ENCODE measurements around the gene HOXB1. TPM values are rescaled to one million over a fixed set of nuclear protein-coding genes. Genes with fewer than 3 reads are reported as not detected.
A peak's percentile ranks its signal among the peaks of the same experiment; 100 is the strongest.

Gene HOXB1
- total RNA-seq, 1 donor from 2014 or later, result not detected

DNA sequence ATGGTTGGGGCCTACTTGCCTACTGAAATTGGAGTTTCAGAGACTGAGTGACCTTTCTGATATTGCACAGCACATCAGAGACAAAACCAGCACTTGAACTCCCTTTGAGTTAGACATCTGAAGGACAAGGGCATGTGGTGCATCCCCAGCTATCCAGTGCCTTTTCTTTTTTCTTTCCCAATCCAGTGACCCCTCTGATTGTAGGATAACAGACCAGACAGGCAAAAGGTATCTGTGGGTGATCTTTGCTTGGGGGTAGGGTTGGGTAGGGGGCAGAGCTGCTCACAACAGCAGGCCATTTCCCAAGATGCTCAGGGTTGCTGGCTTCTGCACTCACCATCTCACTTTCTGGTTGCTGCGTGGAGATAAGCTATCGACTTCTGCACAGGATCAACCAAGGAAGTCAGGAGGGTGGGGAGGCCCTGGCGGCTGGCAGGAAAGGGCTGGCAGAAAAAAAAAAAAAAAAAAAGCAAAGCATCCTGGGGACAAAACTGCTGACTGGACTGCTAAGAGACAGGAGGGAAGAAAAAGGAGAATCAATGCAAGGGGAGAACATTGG lies 42.2 kb downstream of the HOXB1 start:
- no peaks in the 10 kb centered on the region for H3K9me3 Mint-ChIP-seq (ENCODE audit: unreplicated experiment)
- TF ChIP-seq, protein P1, sequence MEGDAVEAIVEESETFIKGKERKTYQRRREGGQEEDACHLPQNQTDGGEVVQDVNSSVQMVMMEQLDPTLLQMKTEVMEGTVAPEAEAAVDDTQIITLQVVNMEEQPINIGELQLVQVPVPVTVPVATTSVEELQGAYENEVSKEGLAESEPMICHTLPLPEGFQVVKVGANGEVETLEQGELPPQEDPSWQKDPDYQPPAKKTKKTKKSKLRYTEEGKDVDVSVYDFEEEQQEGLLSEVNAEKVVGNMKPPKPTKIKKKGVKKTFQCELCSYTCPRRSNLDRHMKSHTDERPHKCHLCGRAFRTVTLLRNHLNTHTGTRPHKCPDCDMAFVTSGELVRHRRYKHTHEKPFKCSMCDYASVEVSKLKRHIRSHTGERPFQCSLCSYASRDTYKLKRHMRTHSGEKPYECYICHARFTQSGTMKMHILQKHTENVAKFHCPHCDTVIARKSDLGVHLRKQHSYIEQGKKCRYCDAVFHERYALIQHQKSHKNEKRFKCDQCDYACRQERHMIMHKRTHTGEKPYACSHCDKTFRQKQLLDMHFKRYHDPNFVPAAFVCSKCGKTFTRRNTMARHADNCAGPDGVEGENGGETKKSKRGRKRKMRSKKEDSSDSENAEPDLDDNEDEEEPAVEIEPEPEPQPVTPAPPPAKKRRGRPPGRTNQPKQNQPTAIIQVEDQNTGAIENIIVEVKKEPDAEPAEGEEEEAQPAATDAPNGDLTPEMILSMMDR (IDR thresholded peaks at IDR 0.05; ENCODE audit: unreplicated experiment), result no peak
- DNase-seq (ENCODE audit: low spot score), result peak; percentile 21
- peak overlapping the region; percentile 67 for H3K27ac Mint-ChIP-seq (ENCODE audit: unreplicated experiment)
- no peaks in the 10 kb centered on the region for H3K36me3 Mint-ChIP-seq (ENCODE audit: low read depth, unreplicated experiment)
- H3K27me3 Mint-ChIP-seq (ENCODE audit: unreplicated experiment), result peaks cover 2% of the 10 kb centered on the region
- H3K4me1 Mint-ChIP-seq (ENCODE audit: unreplicated experiment), result peaks cover 27% of the 10 kb centered on the region
- peak overlapping the region; percentile 54 for H3K4me3 Mint-ChIP-seq (ENCODE audit: unreplicated experiment)

DNA sequence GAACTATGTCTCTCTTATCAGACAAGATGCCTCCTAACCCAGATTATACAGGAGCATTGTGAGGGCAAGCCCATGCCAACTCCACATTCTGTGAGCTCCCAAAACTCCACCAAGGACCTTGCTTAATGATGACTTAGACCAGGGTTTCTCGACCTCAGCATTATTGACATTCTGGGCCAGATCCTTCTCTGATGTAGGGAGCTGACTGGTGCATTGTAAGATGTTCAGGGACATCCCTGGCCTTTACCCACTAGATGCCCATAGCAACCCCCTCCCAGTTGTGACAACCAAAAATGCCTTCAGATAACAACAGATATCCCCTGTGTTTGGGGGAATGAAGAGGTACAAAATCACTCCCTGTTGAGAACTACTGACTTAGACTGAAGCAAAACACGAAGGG lies 43.6 kb downstream of the HOXB1 start:
- Mint-ChIP-seq H3K4me3 (ENCODE audit: unreplicated experiment) (no peak overlapping the region), H3K27me3 (ENCODE audit: unreplicated experiment) (peaks cover 2% of the 10 kb centered on the region), H3K27ac (ENCODE audit: unreplicated experiment) (no peak overlapping the region), H3K9me3 (ENCODE audit: unreplicated experiment) (no peaks in the 10 kb centered on the region), H3K4me1 (ENCODE audit: unreplicated experiment) (peaks cover 32% of the 10 kb centered on the region), H3K36me3 (ENCODE audit: low read depth, unreplicated experiment) (no peaks in the 10 kb centered on the region)
- no peak for DNase-seq (ENCODE audit: low spot score)
- TF ChIP-seq, protein P1 (IDR thresholded peaks at IDR 0.05; ENCODE audit: unreplicated experiment), result no peak

DNA sequence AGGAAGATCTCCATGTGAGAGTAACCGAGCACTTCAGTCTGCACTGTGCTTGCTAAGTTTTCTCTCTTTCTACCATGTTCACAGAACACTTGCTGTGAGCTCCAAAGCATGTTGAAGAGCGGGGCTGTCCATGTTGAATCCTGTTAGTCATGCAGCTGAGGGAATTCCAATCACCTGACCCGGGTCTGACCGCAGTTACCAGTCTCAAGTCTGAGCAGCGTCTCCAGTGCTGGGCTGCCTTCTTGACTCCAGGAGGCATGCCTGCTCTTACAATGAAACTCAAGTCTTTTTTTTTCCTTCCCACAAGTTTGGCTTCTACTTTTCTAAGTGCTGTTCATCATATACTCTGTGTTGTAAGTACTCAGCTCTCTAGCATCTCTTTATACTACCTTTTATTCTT lies 44.3 kb downstream of the HOXB1 start:
- no peaks in the 10 kb centered on the region for H3K9me3 Mint-ChIP-seq (ENCODE audit: unreplicated experiment)
- H3K27me3 Mint-ChIP-seq (ENCODE audit: unreplicated experiment), result peaks cover 2% of the 10 kb centered on the region
- no peak overlapping the region for H3K4me3 Mint-ChIP-seq (ENCODE audit: unreplicated experiment)
- TF ChIP-seq, protein P1 (IDR thresholded peaks at IDR 0.05; ENCODE audit: unreplicated experiment), result no peak
- H3K27ac Mint-ChIP-seq (ENCODE audit: unreplicated experiment), result no peak overlapping the region
- no peaks in the 10 kb centered on the region for H3K36me3 Mint-ChIP-seq (ENCODE audit: low read depth, unreplicated experiment)
- no peak for DNase-seq (ENCODE audit: low spot score)
- H3K4me1 Mint-ChIP-seq (ENCODE audit: unreplicated experiment), result peaks cover 27% of the 10 kb centered on the region

DNA sequence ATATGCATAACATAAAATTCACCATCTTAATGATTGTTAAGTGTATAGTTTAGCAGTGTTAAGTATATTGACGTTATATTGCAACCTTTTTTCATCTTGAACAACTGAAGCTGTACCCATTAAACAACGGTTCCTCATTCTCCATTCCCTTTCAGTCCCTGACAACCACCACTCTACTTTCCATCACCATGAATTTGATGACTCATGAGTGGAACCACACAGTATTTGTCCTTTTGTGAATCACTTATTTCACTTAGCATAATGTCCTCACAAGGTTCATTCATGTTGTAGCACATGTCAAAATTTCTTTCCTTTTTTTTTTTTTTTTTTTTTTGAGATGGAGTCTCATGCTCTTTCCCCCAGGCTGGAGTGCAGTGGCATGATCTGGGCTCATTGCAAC lies 46.0 kb downstream of the HOXB1 start:
- Mint-ChIP-seq H3K27ac (ENCODE audit: unreplicated experiment) (no peak overlapping the region), H3K27me3 (ENCODE audit: unreplicated experiment) (peaks cover 2% of the 10 kb centered on the region), H3K4me1 (ENCODE audit: unreplicated experiment) (peaks cover 14% of the 10 kb centered on the region), H3K9me3 (ENCODE audit: unreplicated experiment) (no peaks in the 10 kb centered on the region), H3K4me3 (ENCODE audit: unreplicated experiment) (no peak overlapping the region), H3K36me3 (ENCODE audit: low read depth, unreplicated experiment) (no peaks in the 10 kb centered on the region)
- no peak for DNase-seq (ENCODE audit: low spot score)
- TF ChIP-seq, protein P1 (IDR thresholded peaks at IDR 0.05; ENCODE audit: unreplicated experiment), result no peak

DNA sequence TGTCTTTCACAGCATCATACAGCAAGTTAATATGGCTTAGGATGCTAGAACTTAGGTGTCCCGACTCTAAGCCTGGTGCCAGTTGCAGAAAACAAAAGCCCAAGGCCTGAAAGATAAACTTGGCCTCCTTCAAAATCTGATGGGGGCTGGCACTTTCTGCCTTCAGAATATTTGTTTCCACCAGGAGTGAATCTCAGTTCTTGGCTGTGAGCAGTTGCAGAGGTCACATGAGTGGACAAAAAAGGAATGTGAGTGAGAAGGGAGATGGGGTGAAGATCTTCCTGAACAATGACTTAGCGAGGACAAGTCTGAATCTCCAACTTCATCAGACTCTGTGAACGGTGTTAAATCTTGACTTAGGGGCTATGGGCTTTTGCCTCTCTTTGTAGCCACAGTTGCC lies 46.6 kb downstream of the HOXB1 start:
- no peak overlapping the region for H3K4me3 Mint-ChIP-seq (ENCODE audit: unreplicated experiment)
- peaks cover 14% of the 10 kb centered on the region for H3K4me1 Mint-ChIP-seq (ENCODE audit: unreplicated experiment)
- peaks cover 2% of the 10 kb centered on the region for H3K27me3 Mint-ChIP-seq (ENCODE audit: unreplicated experiment)
- no peaks in the 10 kb centered on the region for H3K36me3 Mint-ChIP-seq (ENCODE audit: low read depth, unreplicated experiment)
- H3K27ac Mint-ChIP-seq (ENCODE audit: unreplicated experiment), result no peak overlapping the region
- DNase-seq (ENCODE audit: low spot score), result no peak
- TF ChIP-seq, protein P1 (IDR thresholded peaks at IDR 0.05; ENCODE audit: unreplicated experiment), result no peak
- no peaks in the 10 kb centered on the region for H3K9me3 Mint-ChIP-seq (ENCODE audit: unreplicated experiment)
